GM23338 (cell line): Measurements from ENCODE around the gene ARHGEF10L. TPM values are rescaled to one million over a fixed set of nuclear protein-coding genes. Genes with fewer than 3 reads are reported as not detected.

Experiments used
- ATAC-seq: fragments of 200-7000 bp; cut with Tn5 transposase; 3 replicates; pipeline ENCODE4 v1.9.1; 2020
- DNase-seq: peaks from one replicate; pipeline ENCODE4 v3.0.0-alpha.2; 2015; ENCODE audit warnings: low spot score
- H2AFZ ChIP-seq: fragments of 200-600 bp; sonication (generic); 2 replicates; pipeline ENCODE4 v1.8.0; 2016; ENCODE audit warnings: antibody characterized with exemption, mild to moderate bottlenecking, moderate library complexity
- H3F3A ChIP-seq: fragments of 200-600 bp; sonication (generic); replicated peaks from 2 replicates; pipeline ENCODE4 v1.8.0; 2017; ENCODE audit warnings: antibody characterized with exemption, mixed run types, low read depth
- H3K27ac ChIP-seq: fragments of 200-600 bp; sonication (generic); 2 replicates; pipeline ENCODE4 v1.6.1; 2016; ENCODE audit warnings: low read depth
- H3K27me3 ChIP-seq: fragments of 200-600 bp; sonication (generic); 2 replicates; pipeline ENCODE4 v1.8.0; 2016; ENCODE audit warnings: mild to moderate bottlenecking, mixed run types, moderate library complexity; ENCODE audit not compliant: insufficient read depth
- H3K36me3 ChIP-seq: fragments of 200-600 bp; sonication (generic); 2 replicates; pipeline ENCODE4 v1.8.0; 2016; ENCODE audit warnings: mild to moderate bottlenecking; ENCODE audit not compliant: insufficient read depth
- H3K4me1 ChIP-seq: fragments of 200-600 bp; sonication (generic); 2 replicates; pipeline ENCODE4 v1.8.0; 2016; ENCODE audit warnings: mild to moderate bottlenecking, moderate library complexity; ENCODE audit not compliant: insufficient read depth
- H3K4me2 ChIP-seq: fragments of 200-600 bp; sonication (generic); 2 replicates; pipeline ENCODE4 v1.7.1; 2017; ENCODE audit warnings: mixed run types
- H3K4me3 ChIP-seq: fragments of 200-600 bp; sonication (generic); 2 replicates; pipeline ENCODE4 v1.6.1; 2016; ENCODE audit warnings: mixed run types
- H3K79me2 ChIP-seq: fragments of 200-600 bp; sonication (generic); replicated peaks from 2 replicates; pipeline ENCODE4 v1.8.0; 2017; ENCODE audit warnings: mild to moderate bottlenecking; ENCODE audit not compliant: insufficient read depth
- H3K9me2 ChIP-seq: fragments of 200-600 bp; sonication (generic); 2 replicates; pipeline ENCODE4 v1.8.0; 2017; ENCODE audit not compliant: insufficient read depth
- H4K20me1 ChIP-seq: fragments of 200-600 bp; sonication (generic); replicated peaks from 2 replicates; pipeline ENCODE4 v1.8.0; 2017; ENCODE audit warnings: mild to moderate bottlenecking; ENCODE audit not compliant: insufficient read depth
- H3K27ac Mint-ChIP-seq: 2 replicates; pipeline ENCODE4 v1.8.0; 2020; ENCODE audit warnings: inconsistent platforms, mild to moderate bottlenecking, moderate library complexity, mixed read lengths
- H3K27me3 Mint-ChIP-seq: 3 replicates; pipeline ENCODE4 v1.8.0; 2022; ENCODE audit warnings: low read depth, mild to moderate bottlenecking, moderate library complexity, mixed read lengths, inconsistent platforms; ENCODE audit not compliant: insufficient read depth, poor library complexity
- H3K36me3 Mint-ChIP-seq: 3 replicates; pipeline ENCODE4 v1.8.0; 2021; ENCODE audit warnings: low read depth, mild to moderate bottlenecking, inconsistent platforms, moderate library complexity, mixed read lengths
- H3K4me1 Mint-ChIP-seq: 3 replicates; pipeline ENCODE4 v1.8.0; 2020; ENCODE audit warnings: mild to moderate bottlenecking, inconsistent platforms, mixed read lengths
- H3K4me3 Mint-ChIP-seq: 3 replicates; pipeline ENCODE4 v1.8.0; 2021; ENCODE audit warnings: moderate library complexity, mild to moderate bottlenecking, inconsistent platforms, mixed read lengths
- H3K9me3 Mint-ChIP-seq: 3 replicates; pipeline ENCODE4 v1.8.0; 2020; ENCODE audit warnings: moderate library complexity, mild to moderate bottlenecking, inconsistent platforms, mixed read lengths
- ETS1 ChIP-seq: IDR thresholded peaks from 2 replicates; pipeline ENCODE4 v1.6.1; 2016; ENCODE audit warnings: antibody characterized with exemption
- EZH2 ChIP-seq: fragments of 200-600 bp; sonication (generic); IDR thresholded peaks from one replicate; pipeline ENCODE4 v1.8.0; 2017; ENCODE audit warnings: antibody characterized with exemption, mild to moderate bottlenecking, low read depth; ENCODE audit not compliant: unreplicated experiment
- EZH2phosphoT487 ChIP-seq: fragments of 200-600 bp; sonication (generic); IDR thresholded peaks from one replicate; pipeline ENCODE4 v1.8.1; 2018; ENCODE audit warnings: antibody characterized with exemption; ENCODE audit not compliant: unreplicated experiment
- JUNB ChIP-seq: IDR thresholded peaks from one replicate; pipeline ENCODE4 v1.6.1; 2016; ENCODE audit warnings: antibody characterized with exemption; ENCODE audit not compliant: unreplicated experiment
- NANOG ChIP-seq: IDR thresholded peaks from 2 replicates; pipeline ENCODE4 v1.6.1; 2016; ENCODE audit warnings: antibody characterized with exemption, borderline replicate concordance
- POLR2AphosphoS5 ChIP-seq: IDR thresholded peaks from 2 replicates; pipeline ENCODE4 v1.6.1; 2016; ENCODE audit warnings: antibody characterized with exemption, low read depth
- REST ChIP-seq: IDR thresholded peaks from one replicate; pipeline ENCODE4 v1.6.1; 2018; ENCODE audit warnings: antibody characterized with exemption; ENCODE audit not compliant: unreplicated experiment
- STAT1 ChIP-seq: IDR thresholded peaks from one replicate; pipeline ENCODE4 v1.6.1; 2016; ENCODE audit warnings: antibody characterized with exemption; ENCODE audit not compliant: unreplicated experiment
- ZNF114 ChIP-seq: fragments of 250-450 bp; sonication (Bioruptor Pico); IDR thresholded peaks from 2 replicates; pipeline ENCODE4 v1.5.0; 2020; ENCODE audit warnings: mild to moderate bottlenecking, moderate library complexity
- ZNF331 ChIP-seq: fragments of 250-450 bp; sonication (Bioruptor Pico); IDR thresholded peaks from 2 replicates; pipeline ENCODE4 v1.5.0; 2020; ENCODE audit warnings: low read depth, mild to moderate bottlenecking, moderate library complexity
- polyA plus RNA-seq: library from polyadenylated mRNA; unstranded; fragments of >200 nt; fragmentation: Nextera tagmentation; extraction: Ambion mirVana; gene quantifications from 2 replicates; pipeline ENCODE4 v1.2.1, GENCODE V29; 2016
- total RNA-seq: library from RNA; depleted of rRNA; stranded (reverse); fragments of >200 nt; shearing (Covaris generic); gene quantifications from 2 replicates; pipeline ENCODE4 v1.2.3, GENCODE V29; 2014
- TF ChIP-seq, protein P1 (sequence below), 2 experiments: fragments of 200-600 bp in 1 of 2; sonication (generic) in 1 of 2; conservative IDR thresholded peaks; 2 replicates each; pipeline versions ENCODE4 v1.5.1 to v1.6.1; 2016 to 2017; ENCODE audit warnings: antibody characterized with exemption in 2 of 2, low read depth in 2 of 2, mild to moderate bottlenecking in 2 of 2, moderate library complexity in 1 of 2

Gene ARHGEF10L
- total and polyA plus RNA-seq, 2 experiments from 2014 or later: 12.1 to 46.8 TPM

DNA sequence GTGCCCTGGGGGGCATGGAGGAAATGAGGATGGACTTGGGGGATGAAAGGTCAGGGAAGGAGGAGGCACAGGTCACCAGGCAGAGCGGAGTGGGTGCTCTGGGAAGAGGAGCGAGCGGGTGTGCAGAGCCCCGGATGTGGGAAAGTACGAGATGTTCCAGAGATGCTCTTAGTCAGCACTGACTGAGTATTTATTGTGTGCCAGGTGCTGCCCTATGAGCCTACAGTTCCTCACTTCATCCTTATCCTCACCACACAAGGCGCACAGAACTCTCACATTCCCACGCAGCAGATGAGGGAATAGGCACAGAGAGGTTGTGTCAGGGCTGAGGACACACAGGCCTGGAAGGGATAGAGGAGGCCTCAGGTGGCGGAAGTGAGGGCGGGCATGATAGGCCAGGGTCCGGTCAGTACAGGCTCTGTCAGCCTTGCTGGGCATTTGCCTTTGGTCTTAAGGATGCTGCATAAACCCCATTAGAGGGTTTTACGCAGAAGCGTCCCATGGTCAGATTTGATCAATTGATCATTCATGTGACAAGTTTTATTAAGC lies 77.3 kb downstream of the ARHGEF10L start:
- Histone ChIP-seq H3K27ac (no peak overlapping the region), H3K4me3 (no peak overlapping the region), H2AFZ (no peak overlapping the region), H4K20me1 (no peaks in the 10 kb centered on the region), H3F3A (0 out of 2 replicates have a peak, but pooled peaks cover 2% of the 10 kb centered on the region), H3K4me1 (no peaks in the 10 kb centered on the region), H3K79me2 (no peaks in the 10 kb centered on the region), H3K9me2 (no peaks in the 10 kb centered on the region), H3K4me2 (no peak overlapping the region), H3K27me3 (no peaks in the 10 kb centered on the region), H3K36me3 (no peaks in the 10 kb centered on the region)
- H3K27me3 Mint-ChIP-seq: peaks cover 2% of the 10 kb centered on the region
- TF ChIP-seq ZNF331 (CRISPR knock-in tag): no peak
- no peak for TF ChIP-seq ETS1
- TF ChIP-seq, protein P1, sequence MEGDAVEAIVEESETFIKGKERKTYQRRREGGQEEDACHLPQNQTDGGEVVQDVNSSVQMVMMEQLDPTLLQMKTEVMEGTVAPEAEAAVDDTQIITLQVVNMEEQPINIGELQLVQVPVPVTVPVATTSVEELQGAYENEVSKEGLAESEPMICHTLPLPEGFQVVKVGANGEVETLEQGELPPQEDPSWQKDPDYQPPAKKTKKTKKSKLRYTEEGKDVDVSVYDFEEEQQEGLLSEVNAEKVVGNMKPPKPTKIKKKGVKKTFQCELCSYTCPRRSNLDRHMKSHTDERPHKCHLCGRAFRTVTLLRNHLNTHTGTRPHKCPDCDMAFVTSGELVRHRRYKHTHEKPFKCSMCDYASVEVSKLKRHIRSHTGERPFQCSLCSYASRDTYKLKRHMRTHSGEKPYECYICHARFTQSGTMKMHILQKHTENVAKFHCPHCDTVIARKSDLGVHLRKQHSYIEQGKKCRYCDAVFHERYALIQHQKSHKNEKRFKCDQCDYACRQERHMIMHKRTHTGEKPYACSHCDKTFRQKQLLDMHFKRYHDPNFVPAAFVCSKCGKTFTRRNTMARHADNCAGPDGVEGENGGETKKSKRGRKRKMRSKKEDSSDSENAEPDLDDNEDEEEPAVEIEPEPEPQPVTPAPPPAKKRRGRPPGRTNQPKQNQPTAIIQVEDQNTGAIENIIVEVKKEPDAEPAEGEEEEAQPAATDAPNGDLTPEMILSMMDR (conservative IDR thresholded peaks at IDR 0.05; ENCODE audit: low read depth in 2 of 2): no peak
- no peak for TF ChIP-seq ZNF114 (CRISPR knock-in tag)
- no peak for TF ChIP-seq NANOG
- no peak for TF ChIP-seq EZH2
- H3K4me1 Mint-ChIP-seq: peaks cover 3% of the 10 kb centered on the region; the same call in 2 of the 3 replicates
- peaks cover 7% of the 10 kb centered on the region; the same call in 2 of the 3 replicates for H3K36me3 Mint-ChIP-seq
- no peak for ATAC-seq
- H3K4me3 Mint-ChIP-seq: no peak overlapping the region
- H3K9me3 Mint-ChIP-seq: no peaks in the 10 kb centered on the region
- no peak overlapping the region for H3K27ac Mint-ChIP-seq
- no peak for DNase-seq

DNA sequence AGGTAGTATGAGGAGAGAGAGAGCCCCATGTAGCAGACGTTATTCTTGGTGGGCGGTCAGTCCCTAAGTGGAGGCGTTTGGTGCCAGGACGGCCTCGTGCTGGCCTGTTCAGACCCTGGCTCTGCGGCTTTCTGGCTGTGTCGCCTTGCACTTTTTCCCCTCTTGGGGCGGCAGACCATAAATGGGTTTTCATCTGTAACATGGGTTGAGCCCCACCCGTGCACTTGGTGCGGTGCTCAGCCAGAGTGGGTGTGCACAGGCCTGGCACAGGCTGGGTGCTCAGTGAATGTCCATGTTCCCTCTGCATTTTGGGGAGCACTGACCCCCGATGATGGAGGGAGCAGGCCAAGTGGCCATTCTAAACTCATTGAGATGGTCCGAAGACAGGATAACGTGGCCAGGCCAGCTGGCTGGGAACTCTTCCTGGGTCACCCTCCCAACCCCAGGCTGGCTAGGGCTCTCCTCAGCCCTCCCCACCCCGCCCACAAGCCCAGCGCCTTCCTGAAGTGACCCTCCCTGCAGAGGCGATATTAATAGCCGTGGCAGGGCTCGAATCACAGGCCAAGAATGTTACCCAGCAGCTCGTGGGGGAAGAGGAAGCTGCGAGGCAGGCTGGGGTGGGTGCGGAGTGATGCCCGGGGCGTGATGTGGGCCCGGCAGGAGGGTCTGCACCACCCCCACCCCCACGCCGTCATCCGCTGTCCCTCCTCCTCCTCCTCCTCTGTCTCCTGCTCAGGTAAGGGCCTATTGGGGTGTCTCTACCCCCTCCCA lies 78.5 kb downstream of the ARHGEF10L start:
- ATAC-seq (no peak), DNase-seq (no peak)
- Histone ChIP-seq H3K79me2 (no peaks in the 10 kb centered on the region), H3K27ac (no peak overlapping the region), H4K20me1 (no peaks in the 10 kb centered on the region), H3K4me2 (no peak overlapping the region), H3F3A (no peaks in the 10 kb centered on the region), H3K36me3 (no peaks in the 10 kb centered on the region), H3K4me1 (no peaks in the 10 kb centered on the region), H3K27me3 (no peaks in the 10 kb centered on the region), H2AFZ (no peak overlapping the region), H3K9me2 (no peaks in the 10 kb centered on the region), H3K4me3 (no peak overlapping the region)
- peaks cover 2% of the 10 kb centered on the region for H3K27me3 Mint-ChIP-seq
- H3K4me3 Mint-ChIP-seq: no peak overlapping the region
- H3K36me3 Mint-ChIP-seq: peaks cover 13% of the 10 kb centered on the region
- 0 out of 2 replicates have a peak overlapping the region, but pooled peaks have one; percentile 20 for H3K27ac Mint-ChIP-seq
- peaks cover 3% of the 10 kb centered on the region; the same call in 1 of the 3 replicates for H3K4me1 Mint-ChIP-seq
- no peaks in the 10 kb centered on the region for H3K9me3 Mint-ChIP-seq
- no peak for TF ChIP-seq ZNF114 (CRISPR knock-in tag)
- no peak for TF ChIP-seq EZH2phosphoT487
- TF ChIP-seq REST: no peak
- no peak for TF ChIP-seq NANOG
- no peak for TF ChIP-seq EZH2
- TF ChIP-seq JUNB: no peak
- no peak for TF ChIP-seq POLR2AphosphoS5
- no peak for TF ChIP-seq STAT1
